Astrocyte (in vitro differentiated cells and primary cell): ENCODE results near the gene KRTAP9-8. TPM values are rescaled to one million over a fixed set of nuclear protein-coding genes. Genes with fewer than 3 reads are reported as not detected.
"Not testable (repeated sequence)": the region's sequence is repeated elsewhere in the genome, so short reads cannot be mapped to it uniquely, and the experiment has no call there.

Source experiments
- DNase-seq: peaks from one replicate; pipeline ENCODE4 v3.0.0-alpha.2; 2010; ENCODE audit warnings: low read depth
- FAIRE-seq: peaks from 2 replicates; lab custom pipeline; 2011; peaks lifted over from hg19 to GRCh38; lab: Jason Lieb, UNC
- H2AFZ ChIP-seq: 2 replicates; pipeline ENCODE4 v1.6.0; 2012; ENCODE audit warnings: low read depth, low read length, inconsistent platforms
- H3K27ac ChIP-seq: 2 replicates; pipeline ENCODE4 v1.5.1; 2011; ENCODE audit warnings: low read depth, low read length, inconsistent platforms
- H3K27me3 ChIP-seq: 2 replicates; pipeline ENCODE4 v1.6.0; 2011; ENCODE audit warnings: low read length, inconsistent platforms; ENCODE audit not compliant: insufficient read depth
- H3K36me3 ChIP-seq: 2 replicates; pipeline ENCODE4 v1.5.1; 2011; ENCODE audit warnings: low read length, inconsistent platforms; ENCODE audit not compliant: insufficient read depth
- H3K4me1 ChIP-seq: 2 replicates; pipeline ENCODE4 v1.5.1; 2011; ENCODE audit warnings: low read length, inconsistent platforms; ENCODE audit not compliant: insufficient read depth
- H3K4me2 ChIP-seq: 2 replicates; pipeline ENCODE4 v1.6.0; 2012; ENCODE audit warnings: low read length, inconsistent platforms
- H3K4me3 ChIP-seq: 2 replicates; pipeline ENCODE4 v1.5.1; 2011; ENCODE audit warnings: low read depth, mild to moderate bottlenecking, low read length, inconsistent platforms; ENCODE audit not compliant: insufficient read depth
- H3K79me2 ChIP-seq: 2 replicates; pipeline ENCODE4 v1.6.0; 2012; ENCODE audit warnings: mild to moderate bottlenecking, low read length, inconsistent platforms; ENCODE audit not compliant: insufficient read depth
- H3K9ac ChIP-seq: 2 replicates; pipeline ENCODE4 v1.6.0; 2012; ENCODE audit warnings: mild to moderate bottlenecking, low read length, inconsistent platforms
- H3K9me3 ChIP-seq: 2 replicates; pipeline ENCODE4 v1.5.1; 2012; ENCODE audit warnings: low read depth, mild to moderate bottlenecking, low read length, inconsistent platforms; ENCODE audit not compliant: insufficient read depth
- H4K20me1 ChIP-seq: 2 replicates; pipeline ENCODE4 v1.6.0; 2012; ENCODE audit warnings: low read length, inconsistent platforms; ENCODE audit not compliant: insufficient read depth
- H3K27ac Mint-ChIP-seq: one replicate; pipeline ENCODE4 v1.8.0; 2021; ENCODE audit warnings: mild to moderate bottlenecking, mixed read lengths; ENCODE audit not compliant: unreplicated experiment
- H3K27me3 Mint-ChIP-seq: one replicate; pipeline ENCODE4 v1.8.0; 2021; ENCODE audit warnings: low read depth, mixed read lengths; ENCODE audit not compliant: unreplicated experiment
- H3K36me3 Mint-ChIP-seq: one replicate; pipeline ENCODE4 v1.8.0; 2021; ENCODE audit warnings: low read depth, mixed read lengths; ENCODE audit not compliant: unreplicated experiment
- H3K4me1 Mint-ChIP-seq: one replicate; pipeline ENCODE4 v1.8.0; 2021; ENCODE audit warnings: low read depth, mixed read lengths; ENCODE audit not compliant: unreplicated experiment
- H3K4me3 Mint-ChIP-seq: one replicate; pipeline ENCODE4 v1.8.0; 2021; ENCODE audit warnings: mild to moderate bottlenecking, moderate library complexity, mixed read lengths; ENCODE audit not compliant: unreplicated experiment
- H3K9me3 Mint-ChIP-seq: one replicate; pipeline ENCODE4 v1.8.0; 2021; ENCODE audit warnings: mild to moderate bottlenecking, mixed read lengths; ENCODE audit not compliant: unreplicated experiment
- CTCF ChIP-seq: IDR thresholded peaks from 2 replicates; pipeline ENCODE4 v1.5.1; 2011; ENCODE audit warnings: low read depth, mild to moderate bottlenecking, inconsistent platforms, low read length, moderate library complexity; ENCODE audit not compliant: insufficient read depth
- EZH2 ChIP-seq: IDR thresholded peaks from 2 replicates; pipeline ENCODE4 v1.6.1; 2012; ENCODE audit warnings: mild to moderate bottlenecking, low read length, inconsistent platforms; ENCODE audit not compliant: insufficient read depth
- total RNA-seq: library from RNA; stranded (reverse); gene quantifications from 2 replicates; pipeline ENCODE4 v1.2.1, GENCODE V29; 2021

The KRTAP9-8 gene
- total RNA-seq, 1 donor from 2014 or later = not detected

GRCh38 chr17:41251261-41251660 is 13.5 kb downstream of the KRTAP9-8 start:
- TF ChIP-seq CTCF (no peak), EZH2 (no peak)
- Histone ChIP-seq H4K20me1 (no peaks in the 10 kb centered on the region), H3K4me1 (no peaks in the 10 kb centered on the region), H3K9ac (no peak overlapping the region), H3K36me3 (no peaks in the 10 kb centered on the region), H3K27me3 (peaks cover 3% of the 10 kb centered on the region), H3K79me2 (no peaks in the 10 kb centered on the region), H2AFZ (no peak overlapping the region), H3K4me3 (no peak overlapping the region), H3K4me2 (no peak overlapping the region), H3K27ac (no peak overlapping the region), H3K9me3 (no peaks in the 10 kb centered on the region)
- Mint-ChIP-seq H3K9me3 (no peaks in the 10 kb centered on the region), H3K4me3 (no peak overlapping the region), H3K36me3 (no peaks in the 10 kb centered on the region), H3K27me3 (peaks cover 49% of the 10 kb centered on the region), H3K4me1 (no peaks in the 10 kb centered on the region), H3K27ac (no peak overlapping the region)
- no peak for FAIRE-seq
- DNase-seq = no peak

- no peak for DNase-seq
- no peaks in the 10 kb centered on the region for H4K20me1 ChIP-seq
- H3K27me3 ChIP-seq = no peaks in the 10 kb centered on the region
- H3K36me3 Mint-ChIP-seq = no peaks in the 10 kb centered on the region
- no peak overlapping the region for H3K9ac ChIP-seq
- no peak overlapping the region for H3K4me2 ChIP-seq
- H3K27ac ChIP-seq = no peak overlapping the region
- H3K79me2 ChIP-seq = no peaks in the 10 kb centered on the region
- H3K27me3 Mint-ChIP-seq = peaks cover 38% of the 10 kb centered on the region
- H3K9me3 Mint-ChIP-seq = no peaks in the 10 kb centered on the region
- H3K4me3 ChIP-seq = no peak overlapping the region
- TF ChIP-seq EZH2 (no peak), CTCF (no peak)
- H2AFZ ChIP-seq = no peak overlapping the region
- H3K27ac Mint-ChIP-seq = no peak overlapping the region
- H3K9me3 ChIP-seq = no peaks in the 10 kb centered on the region
- no peaks in the 10 kb centered on the region for H3K4me1 Mint-ChIP-seq
- no peak overlapping the region for H3K4me3 Mint-ChIP-seq
- no peak for FAIRE-seq
- H3K4me1 ChIP-seq = no peaks in the 10 kb centered on the region
- no peaks in the 10 kb centered on the region for H3K36me3 ChIP-seq
Observed at GRCh38 chr17:41254861-41255260, 17.1 kb downstream of the KRTAP9-8 start.

- H3K9me3 Mint-ChIP-seq, H3K4me1 Mint-ChIP-seq, H3K79me2 ChIP-seq, DNase-seq, H3K27ac Mint-ChIP-seq, H4K20me1 ChIP-seq, H3K4me2 ChIP-seq, H2AFZ ChIP-seq, FAIRE-seq, H3K27me3 ChIP-seq, H3K9ac ChIP-seq, H3K36me3 Mint-ChIP-seq, H3K4me3 Mint-ChIP-seq, H3K36me3 ChIP-seq, H3K9me3 ChIP-seq, H3K27ac ChIP-seq, H3K4me1 ChIP-seq, H3K4me3 ChIP-seq: not testable (repeated sequence)
- H3K27me3 Mint-ChIP-seq = peaks cover 32% of the 10 kb centered on the region
Observed at GRCh38 chr17:41255381-41256290, 17.8 kb downstream of the KRTAP9-8 start, which contains the start of gene KRTAP9-9. KRTAP9-9 (plus strand) TSS chr17:41255384.
